Uterus (tissue), 4 donors: Measurements from ENCODE around the gene ASCC2. TPM values are rescaled to one million over a fixed set of nuclear protein-coding genes. Genes with fewer than 3 reads are reported as not detected.

Source experiments
- DNase-seq, 2 donors: peaks; one replicate each; pipeline ENCODE4 v3.0.0-alpha.2; 2019 to 2020
- H3K27ac ChIP-seq, 2 donors: fragments of 200-600 bp; sonication (generic); 1 replicate in 1 of 2; 2 replicates in 1 of 2; pipeline ENCODE4 v1.5.1; 2016 to 2018
- H3K27me3 ChIP-seq, 2 donors: fragments of 200-600 bp; sonication (generic); one replicate each; pipeline ENCODE4 v1.5.1; 2018 to 2019; ENCODE audit warnings: control low read depth in 1 of 2
- H3K36me3 ChIP-seq, 2 donors: fragments of 200-600 bp; sonication (generic); one replicate each; pipeline ENCODE4 v1.5.1; 2019; ENCODE audit warnings: control low read depth in 1 of 2
- H3K4me1 ChIP-seq, 2 donors: fragments of 200-600 bp; sonication (generic); one replicate each; pipeline ENCODE4 v1.5.1; 2018 to 2019; ENCODE audit warnings: control low read depth in 1 of 2
- H3K4me3 ChIP-seq, 2 donors: fragments of 200-600 bp; sonication (generic); 1 replicate in 1 of 2; 2 replicates in 1 of 2; pipeline ENCODE4 v1.5.1; 2018 to 2019; ENCODE audit warnings: mild to moderate bottlenecking in 1 of 2
- H3K9me3 ChIP-seq, 2 donors: fragments of 200-600 bp; sonication (generic); one replicate each; pipeline ENCODE4 v1.5.1; 2019; ENCODE audit warnings: control low read depth in 1 of 2
- CTCF ChIP-seq, 4 experiments: fragments of 200-600 bp in 2 of 4; fragments of 450-650 bp in 2 of 4; sonication (generic) in 2 of 4; IDR thresholded peaks; one replicate each; pipeline ENCODE4 v1.5.1; 2016 to 2019; ENCODE audit warnings: antibody characterized with exemption in 4 of 4, mild to moderate bottlenecking in 2 of 4, moderate library complexity in 1 of 4
- POLR2A ChIP-seq, 2 donors: fragments of 450-650 bp; IDR thresholded peaks; one replicate each; pipeline ENCODE4 v1.6.1; 2016; ENCODE audit warnings: antibody characterized with exemption in 2 of 2, mild to moderate bottlenecking in 1 of 2, moderate library complexity in 1 of 2
- intact Hi-C: fragments of 100-400 bp; cut with DNase I; formaldehyde crosslinking; loops from one replicate; pipeline ENCODE4 v1.15.1; 2023; ENCODE audit warnings: low total_unique reads
- small RNA-seq: library from RNA; depleted of rRNA; stranded (forward); fragments of <200 nt; gene quantifications from one replicate; pipeline ENCODE3, GENCODE V24; 2016
- total RNA-seq, 4 donors: library from RNA; depleted of rRNA in 3 of 4; stranded (reverse); fragments of >200 nt in 3 of 4; gene quantifications; one replicate each; pipeline versions ENCODE4 v1.1.0 to v1.2.4, GENCODE V29; 2014 to 2023
- donor health status: DM: yes; HTN: yes; CAD: no.

ASCC2 gene
- total RNA-seq, 4 donors from 2014 or later = 14.9 to 47.1 (median 24.3) TPM

GRCh38 chr22:29739346-29739875, 98.7 kb downstream of the ASCC2 start:
- TF ChIP-seq CTCF (IDR thresholded peaks at IDR 0.05) (no peak), POLR2A (IDR thresholded peaks at IDR 0.05) (no peak)
- no peaks in the 10 kb centered on the region for H3K9me3 ChIP-seq
- H3K27ac ChIP-seq = no peak overlapping the region
- no peaks in the 10 kb centered on the region for H3K36me3 ChIP-seq
- H3K4me1 ChIP-seq = no peaks in the 10 kb centered on the region
- DNase-seq = no peak
- H3K4me3 ChIP-seq = no peak overlapping the region
- intact Hi-C loops = no loop called here
- no peaks in the 10 kb centered on the region for H3K27me3 ChIP-seq

Small RNA genes lying within 50 kb of the gene (small RNA-seq; reads per million reads assigned to genes)
- gene RF00019 = not detected

Other genes with a start within 250 kb of the ASCC2 start
- gene NF2, start 234.6 kb downstream of the ASCC2 start, total RNA-seq = 10 to 100 TPM; 17.7 to 52.9 (median 33.8) TPM
- under 1 TPM in 1 of 4 donors, not detected in 3; 0.14 TPM for gene CABP7, start 118.3 kb downstream of the ASCC2 start, total RNA-seq
- gene ZMAT5, start 71.3 kb downstream of the ASCC2 start, total RNA-seq = 10 to 100 TPM; 12.0 to 47.4 (median 23.4) TPM
- 10 to 100 TPM in 3 of 4 donors, 1 to 10 TPM in 1; 6.2 to 49.7 (median 41.7) TPM for gene UQCR10, start 70.9 kb downstream of the ASCC2 start, total RNA-seq
- 10 to 100 TPM; 17.2 to 77.8 (median 62.5) TPM for gene MTMR3, start 44.9 kb upstream of the ASCC2 start, total RNA-seq
- not detected for gene HORMAD2, start 242.2 kb upstream of the ASCC2 start, total RNA-seq